NCI-H187 (cell line): ENCODE data around the gene VGF.

Experiments used
- DNase-seq, 2 experiments: peaks; one replicate each; lab custom pipeline; 2025; lab: John Stamatoyannopoulos, UW

Gene VGF

GRCh38 chr7:101165958-101166647 is 734 bp upstream of the VGF start:
- DNase-seq, result peak in 1 of 2 experiments; percentile 53

GRCh38 chr7:101164071-101164840 is 1.1 kb downstream of the VGF start:
- DNase-seq, result no peak

- peak; percentile 43 to 60 for DNase-seq
Observed at GRCh38 chr7:101163279-101164070, 1.9 kb downstream of the VGF start.

- DNase-seq, result peak; percentile 40 to 69
Observed at GRCh38 chr7:101162551-101163278, 2.7 kb downstream of the VGF start.

GRCh38 chr7:101161692-101162471 is 3.5 kb downstream of the VGF start:
- no peak for DNase-seq

- no peak for DNase-seq
Observed at GRCh38 chr7:101160910-101161309, 4.5 kb downstream of the VGF start.

- DNase-seq, result no peak
Observed at GRCh38 chr7:101159696-101160674, 5.4 kb downstream of the VGF start.

- no peak for DNase-seq
Observed at GRCh38 chr7:101156866-101157589, 8.3 kb downstream of the VGF start.

- no peak for DNase-seq
Observed at GRCh38 chr7:101156277-101156676, 9.1 kb downstream of the VGF start.

GRCh38 chr7:101155303-101155702 is 10.1 kb downstream of the VGF start:
- no peak for DNase-seq

- no peak for DNase-seq
Observed at GRCh38 chr7:101154693-101155102, 10.7 kb downstream of the VGF start.

- DNase-seq, result peak; percentile 95 to 99
Observed at GRCh38 chr7:101153969-101154692, 11.2 kb downstream of the VGF start, which contains the start of gene AP1S1. Gene AP1S1, plus strand, starts transcription at chr7:101154476. Its CDS starts 39 bp downstream, at chr7:101154515.

- no peak for DNase-seq
Observed at GRCh38 chr7:101151908-101152651, 13.3 kb downstream of the VGF start.

GRCh38 chr7:101140746-101141382 is 24.5 kb downstream of the VGF start:
- no peak for DNase-seq

GRCh38 chr7:101140339-101140699 is 25.1 kb downstream of the VGF start:
- no peak for DNase-seq

- no peak for DNase-seq
Observed at GRCh38 chr7:101138213-101138870, 27.0 kb downstream of the VGF start.
